Fibroblast of pulmonary artery (primary cell): ENCODE results near the gene COIL.

Source experiments
- DNase-seq: peaks from one replicate; pipeline ENCODE4 v3.0.0-alpha.2; 2010; ENCODE audit warnings: low read depth
- H3K4me3 ChIP-seq: replicated peaks from 2 replicates; pipeline ENCODE4 v1.5.1; 2011; ENCODE audit warnings: low read depth, mild to moderate bottlenecking, control low read depth, low read length, moderate library complexity
- CTCF ChIP-seq: IDR thresholded peaks from 2 replicates; pipeline ENCODE4 v1.5.1; 2011; ENCODE audit warnings: mild to moderate bottlenecking, control low read depth, low read length, inconsistent platforms; ENCODE audit errors: missing control alignments

Gene COIL

GRCh38 chr17:56960596-56961538 is at the start of gene COIL:
TSS of gene COIL (minus strand) at chr17:56961050. CDS start at chr17:56961019, 31 bp downstream.
- H3K4me3 ChIP-seq: peak within 1 kb of the TSS; percentile 88
- peak; percentile 96 for TF ChIP-seq CTCF
- DNase-seq: peak; percentile 93

- DNase-seq: no peak
- no peak for TF ChIP-seq CTCF
- no peak overlapping the region for H3K4me3 ChIP-seq
Measured at GRCh38 chr17:57010487-57010886, 49.6 kb upstream of the COIL start.

- no peak overlapping the region for H3K4me3 ChIP-seq
- peak; percentile 85 for TF ChIP-seq CTCF
- peak; percentile 53 for DNase-seq
Measured at GRCh38 chr17:57009737-57010445, 49.0 kb upstream of the COIL start.

- H3K4me3 ChIP-seq: no peak overlapping the region
- no peak for DNase-seq
- no peak for TF ChIP-seq CTCF
Measured at GRCh38 chr17:57008958-57009357, 48.1 kb upstream of the COIL start.

GRCh38 chr17:57006040-57006439 is 45.2 kb upstream of the COIL start:
- no peak for TF ChIP-seq CTCF
- no peak for DNase-seq

GRCh38 chr17:57004944-57005579 is 44.2 kb upstream of the COIL start:
- TF ChIP-seq CTCF: peak; percentile 7
- H3K4me3 ChIP-seq: no peak overlapping the region
- no peak for DNase-seq

More at GRCh38 chr17:57006040-57006439, 45.2 kb upstream of the COIL start:
- no peak overlapping the region for H3K4me3 ChIP-seq
